Gastrocnemius medialis (tissue), 4 donors: ENCODE data around the gene FBXL7. TPM values are rescaled to one million over a fixed set of nuclear protein-coding genes. Genes with fewer than 3 reads are reported as not detected.

Experiments
- ATAC-seq, 2 donors: fragments of 150-250 bp; one replicate each; pipeline ENCODE4 v1.9.1; 2016
- DNase-seq, 2 donors: peaks; one replicate each; pipeline ENCODE4 v3.0.0-alpha.2; 2019
- H3K27ac ChIP-seq, 4 donors: fragments of 200-600 bp; sonication (generic); 1 replicate in 1 of 4; 2 replicates in 3 of 4; pipeline ENCODE4 v1.5.1; 2016 to 2018; ENCODE audit warnings: mild to moderate bottlenecking in 2 of 4, moderate library complexity in 1 of 4
- H3K27me3 ChIP-seq, 3 donors: fragments of 200-600 bp; sonication (generic) in 2 of 3; 1 replicate in 1 of 3; 2 replicates in 2 of 3; pipeline versions ENCODE4 v1.5.1 to v1.6.0; 2016 to 2019; ENCODE audit warnings: mild to moderate bottlenecking in 1 of 3, moderate library complexity in 1 of 3
- H3K36me3 ChIP-seq, 2 donors: fragments of 200-600 bp; sonication (generic) in 1 of 2; one replicate each; pipeline ENCODE4 v1.5.1; 2017 to 2018
- H3K4me1 ChIP-seq, 2 donors: fragments of 200-600 bp; sonication (generic) in 1 of 2; one replicate each; pipeline ENCODE4 v1.5.1; 2016 to 2017; ENCODE audit warnings: mild to moderate bottlenecking in 2 of 2
- H3K4me3 ChIP-seq, 4 donors: fragments of 200-600 bp; sonication (generic) in 3 of 4; 1 replicate in 1 of 4; 2 replicates in 3 of 4; pipeline ENCODE4 v1.5.1; 2016 to 2019; ENCODE audit warnings: mild to moderate bottlenecking in 2 of 4
- H3K9me3 ChIP-seq, 3 donors: fragments of 200-600 bp; sonication (generic) in 2 of 3; 1 replicate in 1 of 3; 2 replicates in 2 of 3; pipeline ENCODE4 v1.5.1; 2016 to 2019
- POLR2A ChIP-seq, 2 donors: fragments of 450-650 bp; IDR thresholded peaks; one replicate each; pipeline ENCODE4 v1.6.1; 2017; ENCODE audit warnings: antibody characterized with exemption in 2 of 2, mild to moderate bottlenecking in 2 of 2, moderate library complexity in 2 of 2
- in situ Hi-C, 4 donors: fragments of 200-750 bp; cut with MboI; loops; one replicate each; pipeline versions ENCODE4 v1.15.0 to v1.8.0; 2017; ENCODE audit warnings: low sequenced_read_pairs in 4 of 4
- intact Hi-C: fragments of 100-400 bp; cut with DNase I; formaldehyde crosslinking; loops from one replicate; pipeline ENCODE4 v1.15.1; 2023; ENCODE audit warnings: low total_unique reads
- total RNA-seq, 4 donors: library from RNA; depleted of rRNA; stranded (reverse); fragments of >200 nt; gene quantifications; one replicate each; pipeline versions ENCODE4 v1.1.0 to v1.2.3, GENCODE V29; 2016
- TF ChIP-seq, protein P1 (sequence below), 5 experiments: fragments of 450-650 bp in 3 of 5; fragments of 200-600 bp in 2 of 5; sonication (generic) in 2 of 5; IDR thresholded peaks in 4 of 5; conservative IDR thresholded peaks in 1 of 5; 1 replicate in 4 of 5; 2 replicates in 1 of 5; pipeline ENCODE4 v1.5.1; 2016 to 2019; ENCODE audit warnings: antibody characterized with exemption in 5 of 5, mild to moderate bottlenecking in 3 of 5, moderate library complexity in 3 of 5

FBXL7 gene
- total RNA-seq, 4 donors from 2014 or later: 2.4 to 4.9 (median 3.1) TPM

GRCh38 chr5:15587916-15588315 is 87.9 kb downstream of the FBXL7 start:
- intact Hi-C loops (no loop called here), in situ Hi-C loops (no loop called here)
- ATAC-seq: no peak
- H3K9me3 ChIP-seq: no peaks in the 10 kb centered on the region
- H3K4me1 ChIP-seq: no peaks in the 10 kb centered on the region
- DNase-seq: no peak
- no peaks in the 10 kb centered on the region for H3K36me3 ChIP-seq
- no peak overlapping the region for H3K4me3 ChIP-seq
- TF ChIP-seq, protein P1, sequence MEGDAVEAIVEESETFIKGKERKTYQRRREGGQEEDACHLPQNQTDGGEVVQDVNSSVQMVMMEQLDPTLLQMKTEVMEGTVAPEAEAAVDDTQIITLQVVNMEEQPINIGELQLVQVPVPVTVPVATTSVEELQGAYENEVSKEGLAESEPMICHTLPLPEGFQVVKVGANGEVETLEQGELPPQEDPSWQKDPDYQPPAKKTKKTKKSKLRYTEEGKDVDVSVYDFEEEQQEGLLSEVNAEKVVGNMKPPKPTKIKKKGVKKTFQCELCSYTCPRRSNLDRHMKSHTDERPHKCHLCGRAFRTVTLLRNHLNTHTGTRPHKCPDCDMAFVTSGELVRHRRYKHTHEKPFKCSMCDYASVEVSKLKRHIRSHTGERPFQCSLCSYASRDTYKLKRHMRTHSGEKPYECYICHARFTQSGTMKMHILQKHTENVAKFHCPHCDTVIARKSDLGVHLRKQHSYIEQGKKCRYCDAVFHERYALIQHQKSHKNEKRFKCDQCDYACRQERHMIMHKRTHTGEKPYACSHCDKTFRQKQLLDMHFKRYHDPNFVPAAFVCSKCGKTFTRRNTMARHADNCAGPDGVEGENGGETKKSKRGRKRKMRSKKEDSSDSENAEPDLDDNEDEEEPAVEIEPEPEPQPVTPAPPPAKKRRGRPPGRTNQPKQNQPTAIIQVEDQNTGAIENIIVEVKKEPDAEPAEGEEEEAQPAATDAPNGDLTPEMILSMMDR (IDR thresholded peaks at IDR 0.05 in 4 of 5, conservative IDR thresholded peaks at IDR 0.05 in 1 of 5): no peak
- no peak for TF ChIP-seq POLR2A (IDR thresholded peaks at IDR 0.05)
- no peaks in the 10 kb centered on the region for H3K27me3 ChIP-seq
- H3K27ac ChIP-seq: no peak overlapping the region

DNA sequence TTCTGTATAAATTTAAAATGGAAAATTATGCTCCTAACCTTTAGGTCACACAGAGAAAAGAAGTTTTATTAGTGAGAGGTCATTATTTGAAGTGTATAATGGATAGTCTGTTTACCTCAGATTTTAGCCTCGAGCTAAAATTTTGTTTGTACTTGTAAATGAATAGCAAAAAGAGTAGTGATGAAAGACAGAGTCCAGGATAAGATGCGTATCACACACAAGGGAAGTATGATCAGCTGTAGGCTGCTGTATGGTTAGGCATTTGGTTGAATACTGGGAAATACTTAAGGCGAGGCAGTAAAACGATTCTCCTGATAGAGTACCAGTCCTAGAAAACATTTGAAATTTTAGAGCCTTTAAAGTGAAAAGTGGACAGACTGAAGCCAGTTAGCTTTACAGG is 92.7 kb downstream of the FBXL7 start:
- in situ Hi-C loops: no loop called here
- TF ChIP-seq, protein P1 (IDR thresholded peaks at IDR 0.05 in 4 of 5, conservative IDR thresholded peaks at IDR 0.05 in 1 of 5): no peak
- TF ChIP-seq POLR2A (IDR thresholded peaks at IDR 0.05): no peak
- intact Hi-C loops: no loop called here

DNA sequence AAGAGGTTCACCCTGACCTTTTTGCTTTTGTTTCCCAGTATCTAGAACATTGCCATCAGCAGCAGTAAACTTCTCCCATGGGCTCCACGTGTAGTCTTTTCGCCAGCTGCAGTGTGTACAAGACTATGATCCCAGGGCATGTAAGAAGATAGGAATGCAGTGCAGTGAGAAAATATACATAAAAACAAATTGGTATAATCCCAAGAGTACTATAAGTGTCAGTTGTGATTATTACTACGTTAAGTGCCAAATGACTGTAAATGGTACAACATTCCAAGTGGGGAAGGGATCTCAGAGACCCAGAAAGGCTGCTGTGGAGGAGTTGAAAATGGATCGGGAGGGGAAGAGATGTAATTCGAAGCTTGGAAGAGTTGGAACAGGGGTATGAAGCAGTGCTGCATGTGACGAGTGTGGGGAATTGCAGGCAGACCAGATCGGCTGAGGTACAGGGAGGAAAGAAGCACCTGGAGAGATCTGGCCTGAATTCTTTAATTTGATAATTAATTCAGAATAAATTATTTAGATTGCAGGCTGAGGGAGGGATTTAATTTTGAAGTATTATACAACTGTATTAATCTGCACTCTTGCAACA is 95.1 kb downstream of the FBXL7 start:
- TF ChIP-seq, protein P1 (IDR thresholded peaks at IDR 0.05 in 4 of 5, conservative IDR thresholded peaks at IDR 0.05 in 1 of 5): no peak
- TF ChIP-seq POLR2A (IDR thresholded peaks at IDR 0.05): no peak
- H3K4me3 ChIP-seq: no peak overlapping the region
- in situ Hi-C loops: no loop called here
- intact Hi-C loops: no loop called here
- DNase-seq (no peak), ATAC-seq (no peak)
- no peaks in the 10 kb centered on the region for H3K4me1 ChIP-seq
- H3K36me3 ChIP-seq: no peaks in the 10 kb centered on the region
- H3K27me3 ChIP-seq: no peaks in the 10 kb centered on the region
- H3K9me3 ChIP-seq: no peaks in the 10 kb centered on the region
- H3K27ac ChIP-seq: no peak overlapping the region

More for the DNA sequence above, 92.7 kb downstream of the FBXL7 start:
- H3K4me1 ChIP-seq: no peaks in the 10 kb centered on the region
- H3K27me3 ChIP-seq: no peaks in the 10 kb centered on the region
- no peaks in the 10 kb centered on the region for H3K9me3 ChIP-seq
- no peak overlapping the region for H3K4me3 ChIP-seq
- H3K36me3 ChIP-seq: no peaks in the 10 kb centered on the region
- no peak for ATAC-seq
- H3K27ac ChIP-seq: no peak overlapping the region
- DNase-seq: no peak

DNA sequence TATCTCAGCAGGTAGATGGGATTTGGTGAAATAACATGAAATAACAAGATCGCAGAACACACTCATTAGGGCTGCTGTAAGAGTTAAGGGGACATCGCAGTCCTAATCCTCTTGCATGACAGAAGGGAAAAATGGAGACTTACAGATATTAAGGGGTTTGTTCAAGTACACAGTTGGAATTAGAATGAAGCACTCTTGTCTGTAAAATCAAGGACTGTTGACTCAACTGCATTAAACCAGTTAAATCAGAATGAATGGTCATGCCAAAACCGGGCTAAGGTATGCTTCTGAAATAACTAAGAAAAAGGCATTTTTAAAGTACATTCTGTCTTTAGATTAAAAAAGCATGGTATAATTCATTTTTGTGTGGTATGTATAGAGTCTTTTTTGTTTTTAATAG is 95.9 kb downstream of the FBXL7 start:
- no peaks in the 10 kb centered on the region for H3K9me3 ChIP-seq
- no peaks in the 10 kb centered on the region for H3K36me3 ChIP-seq
- no peaks in the 10 kb centered on the region for H3K27me3 ChIP-seq
- in situ Hi-C loops (no loop called here), intact Hi-C loops (no loop called here)
- H3K4me3 ChIP-seq: no peak overlapping the region
- no peaks in the 10 kb centered on the region for H3K4me1 ChIP-seq
- TF ChIP-seq, protein P1 (IDR thresholded peaks at IDR 0.05 in 4 of 5, conservative IDR thresholded peaks at IDR 0.05 in 1 of 5): no peak
- TF ChIP-seq POLR2A (IDR thresholded peaks at IDR 0.05): no peak
- DNase-seq: no peak
- no peak overlapping the region for H3K27ac ChIP-seq
- no peak for ATAC-seq

- Histone ChIP-seq H3K4me1 (no peaks in the 10 kb centered on the region), H3K4me3 (no peak overlapping the region), H3K36me3 (no peaks in the 10 kb centered on the region), H3K27ac (no peak overlapping the region), H3K27me3 (no peaks in the 10 kb centered on the region), H3K9me3 (no peaks in the 10 kb centered on the region)
- in situ Hi-C loops (no loop called here), intact Hi-C loops (no loop called here)
- TF ChIP-seq, protein P1 (IDR thresholded peaks at IDR 0.05 in 4 of 5, conservative IDR thresholded peaks at IDR 0.05 in 1 of 5): no peak
- no peak for TF ChIP-seq POLR2A (IDR thresholded peaks at IDR 0.05)
- DNase-seq (no peak), ATAC-seq (no peak)
Observed at GRCh38 chr5:15596936-15597335, 97.0 kb downstream of the FBXL7 start.
